ENCODE measurements around the gene GOSR2. TPM values are rescaled to one million over a fixed set of nuclear protein-coding genes. Genes with fewer than 3 reads are reported as not detected.

GOSR2 gene
- total RNA-seq: 51.3 and 56.4 TPM in 2 replicates

GRCh38 chr17:46922804-46923635 lies at the start of gene GOSR2:
TSS of gene GOSR2 (plus strand) at chr17:46923160. CDS start at chr17:46923193, 33 bp downstream.

GRCh38 chr17:46979147-46979863 lies 56.3 kb downstream of the GOSR2 start, which contains the start of gene RPRML:
TSS of gene RPRML (minus strand) at chr17:46979253. CDS start at chr17:46979007, 246 bp downstream.

Other genes with a start within 250 kb of the GOSR2 start
- 0.44 and 0.66 TPM in 2 replicates for gene WNT3, start 104.5 kb upstream of the GOSR2 start, total RNA-seq
- gene WNT9B, start 71.6 kb upstream of the GOSR2 start, total RNA-seq: 0.13 TPM in 1 of 2 replicates, not detected in the other
- gene RPRML, start 56.1 kb downstream of the GOSR2 start, total RNA-seq: not detected in 2 replicates

Measured in aortic smooth muscle cell (primary cell).